Right lobe of liver (tissue), 6 donors: ENCODE measurements around the gene DPYD. TPM values are rescaled to one million over a fixed set of nuclear protein-coding genes. Genes with fewer than 3 reads are reported as not detected.

Source experiments
- ATAC-seq, 4 donors: fragments of 200-7000 bp; cut with Tn5 transposase; one replicate each; pipeline ENCODE4 v1.9.1; 2020; ENCODE audit warnings: mild to moderate bottlenecking in 4 of 4, moderate library complexity in 4 of 4
- DNase-seq, 3 donors: peaks; one replicate each; pipeline ENCODE4 v3.0.0-alpha.2; 2020
- H3K27ac ChIP-seq, 3 donors: fragments of 200-600 bp; one replicate each; pipeline ENCODE4 v1.8.0; 2022
- H3K27me3 ChIP-seq, 2 donors: fragments of 200-600 bp; one replicate each; pipeline ENCODE4 v1.8.0; 2022
- H3K36me3 ChIP-seq, 4 donors: fragments of 200-600 bp; sonication (generic) in 1 of 4; one replicate each; pipeline versions ENCODE4 v1.5.1 to v1.8.0; 2017 to 2022; ENCODE audit warnings: control low read depth in 1 of 4
- H3K4me1 ChIP-seq, 4 donors: fragments of 200-600 bp; sonication (generic) in 1 of 4; one replicate each; pipeline versions ENCODE4 v1.5.1 to v1.8.0; 2017 to 2022; ENCODE audit warnings: control low read depth in 1 of 4
- H3K4me3 ChIP-seq, 3 donors: fragments of 200-600 bp; one replicate each; pipeline ENCODE4 v1.8.0; 2022
- H3K9me3 ChIP-seq, 4 donors: fragments of 200-600 bp; sonication (generic) in 1 of 4; one replicate each; pipeline versions ENCODE4 v1.5.1 to v1.8.0; 2017 to 2022; ENCODE audit warnings: control low read depth in 1 of 4
- CTCF ChIP-seq, 4 donors: fragments of 200-600 bp in 3 of 4; fragments of 450-650 bp in 1 of 4; IDR thresholded peaks; one replicate each; pipeline versions ENCODE4 v1.5.1 to v1.8.0; 2016 to 2022; ENCODE audit warnings: antibody characterized with exemption in 4 of 4, mild to moderate bottlenecking in 2 of 4
- POLR2A ChIP-seq: fragments of 450-650 bp; IDR thresholded peaks from one replicate; pipeline ENCODE4 v1.6.1; 2017; ENCODE audit warnings: antibody characterized with exemption, mild to moderate bottlenecking
- WGBS: methylation state at CpG from one replicate; pipeline ENCODE4 v1.1.6; 2018; ENCODE audit warnings: low coverage, low lambda C conversion rate; ENCODE audit not compliant: insufficient coverage; ENCODE audit errors: missing lambda C conversion rate; 5-methylcytosine and 5-hydroxymethylcytosine counted together
- intact Hi-C, 2 donors: fragments of 100-400 bp; cut with DNase I; formaldehyde crosslinking; loops; one replicate each; pipeline versions ENCODE4 v1.11.2 to v1.14.1; 2022
- total RNA-seq, 6 experiments: library from RNA; depleted of rRNA in 2 of 6; stranded (reverse); fragments of >200 nt in 2 of 6; fragmentation: NEBNext Ultra II Directional in 3 of 6; extraction: Animal tissue kit (Norgen Biotek cat#: 25700) in 3 of 6; gene quantifications; one replicate each; pipeline versions ENCODE4 v1.1.0 to v1.2.4, GENCODE V29; 2016 to 2023
- donor health status: DM: no; HTN: yes; CAD: no.
- donor health status: DM: no; HTN: no; CAD: no.
- donor health status: DM: no; HTN: no; CAD: no.
- donor health status: DM: no; HTN: yes; CAD: no.
- donor health status: DM: no; HTN: yes; CAD: no.

Gene DPYD
- total RNA-seq, 6 experiments from 2014 or later, result 25.2 to 74.4 (median 40.0) TPM

DNA sequence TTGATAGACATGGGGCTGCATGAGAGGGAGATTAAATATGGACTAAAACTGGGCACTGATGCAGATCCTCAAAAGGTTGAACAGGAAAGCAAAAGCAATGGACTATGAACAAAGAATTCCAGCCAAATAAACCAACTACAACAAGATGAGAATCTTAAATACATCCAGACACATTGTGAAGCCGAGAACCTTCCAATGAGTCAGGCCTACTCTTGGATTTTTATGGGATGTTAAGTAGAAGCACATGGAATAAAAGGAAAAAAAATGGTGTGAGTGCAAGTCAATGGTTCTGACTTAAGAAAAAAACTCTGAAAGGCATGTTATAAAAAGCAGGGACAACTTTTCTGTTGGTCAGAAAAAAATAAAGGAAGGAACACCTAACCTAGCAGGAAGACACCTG lies 227.2 kb downstream of the DPYD start:
- WGBS, result 100% methylated on average over 1 of the region's 1 CpG
- DNase-seq (no peak), ATAC-seq (no peak)
- Histone ChIP-seq H3K4me3 (no peak overlapping the region), H3K4me1 (no peaks in the 10 kb centered on the region), H3K9me3 (no peaks in the 10 kb centered on the region), H3K27ac (no peak overlapping the region), H3K27me3 (no peaks in the 10 kb centered on the region), H3K36me3 (peaks cover 0 to 6% (median 2%) of the 10 kb centered on the region in 4 donors)
- no peak for TF ChIP-seq CTCF (IDR thresholded peaks at IDR 0.05)
- TF ChIP-seq POLR2A, result no peak
- intact Hi-C loops, result no loop called here

DNA sequence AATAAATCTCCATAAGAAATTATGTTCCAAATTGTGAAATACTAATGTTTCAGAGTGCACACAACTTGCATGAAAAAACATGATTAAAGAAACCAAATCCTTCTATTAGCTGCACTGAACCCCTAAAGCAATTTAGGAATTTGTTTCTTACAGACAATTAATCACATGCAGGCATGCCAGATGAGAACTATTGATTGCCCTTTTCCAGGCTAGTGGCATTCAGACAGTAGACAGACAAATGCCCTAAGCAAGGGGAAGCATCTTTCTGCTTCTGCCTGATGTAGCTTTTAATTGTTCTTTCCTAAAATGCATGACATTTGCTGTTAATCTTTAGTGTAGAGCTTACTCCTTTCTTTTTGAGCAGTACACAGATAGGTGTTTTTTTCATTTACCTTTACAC lies 229.5 kb downstream of the DPYD start:
- Histone ChIP-seq H3K36me3 (peaks cover 0 to 6% (median 2%) of the 10 kb centered on the region in 4 donors), H3K27me3 (no peaks in the 10 kb centered on the region), H3K9me3 (no peaks in the 10 kb centered on the region), H3K4me3 (no peak overlapping the region), H3K27ac (no peak overlapping the region), H3K4me1 (no peaks in the 10 kb centered on the region)
- no peak for ATAC-seq
- TF ChIP-seq POLR2A (no peak), CTCF (IDR thresholded peaks at IDR 0.05) (no peak)
- DNase-seq, result no peak
- intact Hi-C loops, result no loop called here

GRCh38 chr1:97685360-97685759 lies 235.5 kb downstream of the DPYD start:
- Histone ChIP-seq H3K27me3 (no peaks in the 10 kb centered on the region), H3K36me3 (peaks cover 0 to 7% (median 0%) of the 10 kb centered on the region in 4 donors), H3K9me3 (no peaks in the 10 kb centered on the region), H3K4me3 (no peak overlapping the region), H3K4me1 (no peaks in the 10 kb centered on the region), H3K27ac (no peak overlapping the region)
- 83% methylated on average over 2 of the region's 2 CpGs for WGBS
- TF ChIP-seq POLR2A, result no peak
- no peak for TF ChIP-seq CTCF (IDR thresholded peaks at IDR 0.05)
- ATAC-seq, result no peak
- DNase-seq, result no peak
- intact Hi-C loops, result no loop called here

DNA sequence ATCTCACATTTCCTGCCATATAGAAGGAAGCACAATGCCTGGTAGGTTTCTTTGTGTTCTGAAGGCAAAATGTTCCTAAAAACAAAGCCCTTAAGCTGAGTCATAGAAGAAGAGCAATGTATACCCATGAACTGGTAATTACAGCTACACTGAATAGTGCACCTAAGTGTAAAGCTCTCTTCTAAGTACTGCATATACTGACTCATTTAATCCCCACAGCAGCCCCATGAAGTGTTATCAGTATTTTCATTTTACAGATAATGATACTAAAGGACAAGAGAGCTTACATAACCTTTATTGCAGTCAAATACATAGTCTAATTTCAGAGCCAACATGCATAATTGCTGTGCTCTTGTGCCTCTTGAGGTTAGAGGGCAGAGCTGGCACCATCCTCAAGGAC lies 239.9 kb downstream of the DPYD start:
- no peak for TF ChIP-seq CTCF (IDR thresholded peaks at IDR 0.05)
- no peak for TF ChIP-seq POLR2A
- Histone ChIP-seq H3K27me3 (no peaks in the 10 kb centered on the region), H3K36me3 (peaks cover 0 to 17% (median 0%) of the 10 kb centered on the region in 4 donors), H3K27ac (no peak overlapping the region), H3K9me3 (no peaks in the 10 kb centered on the region), H3K4me3 (no peak overlapping the region), H3K4me1 (no peaks in the 10 kb centered on the region)
- ATAC-seq (no peak), DNase-seq (no peak)
- intact Hi-C loops, result no loop called here

DNA sequence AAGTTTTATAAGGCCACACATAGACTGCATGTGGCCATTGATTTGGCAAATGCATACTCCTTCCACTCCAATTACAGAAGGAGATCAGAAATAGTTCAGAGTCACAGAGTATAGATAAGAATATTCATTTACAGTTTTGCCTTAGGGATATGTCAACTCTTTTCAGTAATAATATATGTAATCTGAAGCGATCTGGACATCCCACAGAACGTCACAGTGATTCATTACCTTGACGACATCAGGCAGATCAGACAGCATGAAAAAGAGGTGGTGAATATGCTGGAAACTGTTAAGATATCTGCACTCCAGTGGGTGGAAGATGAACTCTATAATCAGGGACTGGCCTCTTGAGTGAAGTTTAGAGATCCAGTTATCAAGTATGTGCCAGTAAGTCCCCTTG lies 240.4 kb downstream of the DPYD start:
- ATAC-seq, result no peak
- WGBS, result 95% methylated on average over 3 of the region's 3 CpGs
- TF ChIP-seq POLR2A, result no peak
- no peak for TF ChIP-seq CTCF (IDR thresholded peaks at IDR 0.05)
- Histone ChIP-seq H3K27ac (no peak overlapping the region), H3K9me3 (no peaks in the 10 kb centered on the region), H3K4me3 (no peak overlapping the region), H3K36me3 (peaks cover 0 to 17% (median 0%) of the 10 kb centered on the region in 4 donors), H3K4me1 (no peaks in the 10 kb centered on the region), H3K27me3 (no peaks in the 10 kb centered on the region)
- intact Hi-C loops, result no loop called here
- DNase-seq, result no peak
